ENCODE data around the gene ACAA1.
"Not testable (repeated sequence)": the region's sequence is repeated elsewhere in the genome, so short reads cannot be mapped to it uniquely, and the experiment has no call there.

Gene ACAA1

GRCh38 chr3:38136777-38137614 is at the start of gene ACAA1:
Gene ACAA1, minus strand, starts transcription at chr3:38137127. Its CDS starts 92 bp downstream, at chr3:38137035.
- peak; percentile 92 to 100 (median 96) for DNase-seq (ENCODE audit: low read depth in 4 of 4, low spot score in 1 of 4)

- no peak for DNase-seq (ENCODE audit: low read depth in 4 of 4, low spot score in 1 of 4)
Measured at GRCh38 chr3:38177181-38177580, 40.3 kb upstream of the ACAA1 start.

- no peak for DNase-seq (ENCODE audit: low read depth in 4 of 4, low spot score in 1 of 4)
Measured at GRCh38 chr3:38173834-38174418, 37.0 kb upstream of the ACAA1 start.

GRCh38 chr3:38171622-38172021 is 34.7 kb upstream of the ACAA1 start:
- DNase-seq (ENCODE audit: low read depth in 4 of 4, low spot score in 1 of 4) = no peak

- DNase-seq (ENCODE audit: low read depth in 4 of 4, low spot score in 1 of 4) = no peak
Measured at GRCh38 chr3:38170722-38171121, 33.8 kb upstream of the ACAA1 start.

- no peak for DNase-seq (ENCODE audit: low read depth in 4 of 4, low spot score in 1 of 4)
Measured at GRCh38 chr3:38169027-38169317, 32.0 kb upstream of the ACAA1 start.

GRCh38 chr3:38168151-38169026 is 31.5 kb upstream of the ACAA1 start:
- no peak for DNase-seq (ENCODE audit: low read depth in 4 of 4, low spot score in 1 of 4)

GRCh38 chr3:38167591-38167990 is 30.7 kb upstream of the ACAA1 start:
- DNase-seq (ENCODE audit: low read depth in 4 of 4, low spot score in 1 of 4) = no peak

GRCh38 chr3:38165722-38166387 is 28.9 kb upstream of the ACAA1 start:
- peak in 1 of 4 experiments; percentile 27 for DNase-seq (ENCODE audit: low read depth in 4 of 4, low spot score in 1 of 4)

GRCh38 chr3:38164952-38165721 is 28.2 kb upstream of the ACAA1 start, which contains the start of gene OXSR1:
Gene OXSR1, plus strand, starts transcription at chr3:38165537. Its CDS starts 340 bp downstream, at chr3:38165877.
- peak; percentile 91 to 94 (median 92) for DNase-seq (ENCODE audit: low read depth in 4 of 4, low spot score in 1 of 4)

GRCh38 chr3:38164643-38164951 is 27.7 kb upstream of the ACAA1 start:
- no peak for DNase-seq (ENCODE audit: low read depth in 4 of 4, low spot score in 1 of 4)

- no peak for DNase-seq (ENCODE audit: low read depth in 4 of 4, low spot score in 1 of 4)
Measured at GRCh38 chr3:38163841-38164642, 27.1 kb upstream of the ACAA1 start.

GRCh38 chr3:38163117-38163840 is 26.4 kb upstream of the ACAA1 start:
- DNase-seq (ENCODE audit: low read depth in 4 of 4, low spot score in 1 of 4) = no peak

GRCh38 chr3:38160704-38161103 is 23.8 kb upstream of the ACAA1 start:
- not testable (repeated sequence) for DNase-seq (ENCODE audit: low read depth in 4 of 4, low spot score in 1 of 4)

- DNase-seq (ENCODE audit: low read depth in 4 of 4, low spot score in 1 of 4) = no peak
Measured at GRCh38 chr3:38158472-38158871, 21.5 kb upstream of the ACAA1 start.

- DNase-seq (ENCODE audit: low read depth in 4 of 4, low spot score in 1 of 4) = no peak
Measured at GRCh38 chr3:38157595-38157994, 20.7 kb upstream of the ACAA1 start.

- no peak for DNase-seq (ENCODE audit: low read depth in 4 of 4, low spot score in 1 of 4)
Measured at GRCh38 chr3:38157117-38157516, 20.2 kb upstream of the ACAA1 start.

- no peak for DNase-seq (ENCODE audit: low read depth in 4 of 4, low spot score in 1 of 4)
Measured at GRCh38 chr3:38155825-38156224, 18.9 kb upstream of the ACAA1 start.

GRCh38 chr3:38154625-38155255 is 17.8 kb upstream of the ACAA1 start:
- DNase-seq (ENCODE audit: low read depth in 4 of 4, low spot score in 1 of 4) = no peak

All from stimulated activated CD4-positive, alpha-beta T cell treated with anti-CD3 and anti-CD28 coated beads, Interleukin-1b, Interleukin-23, amount 100 ng/mL, for 24 hours (primary cell).